ENCODE measurements around the gene ZNF689.

Gene ZNF689

GRCh38 chr16:30657866-30658730 lies 47.9 kb upstream of the ZNF689 start, which contains the start of gene FBRS (continued):
- no peak; the same call in none of the 2 replicates for TF ChIP-seq ZBTB8A (tag by site-specific recombination; IDR thresholded peaks at IDR 0.05)
- TF ChIP-seq ZNF777 (tag by site-specific recombination; IDR thresholded peaks at IDR 0.05; ENCODE audit: borderline replicate concordance): no peak
- no peak for TF ChIP-seq ZNF146 (tag by site-specific recombination; IDR thresholded peaks at IDR 0.05)
- peak; percentile 88 for TF ChIP-seq KLF10 (tag by site-specific recombination; IDR thresholded peaks at IDR 0.05)
- peak; percentile 92; the same call in 1 of the 2 replicates for TF ChIP-seq ZBTB7A (tag by site-specific recombination; IDR thresholded peaks at IDR 0.05; ENCODE audit: low read depth)
- TF ChIP-seq ZBTB1 (tag by site-specific recombination; IDR thresholded peaks at IDR 0.05): no peak
- TF ChIP-seq ZSCAN30 (tag by site-specific recombination; IDR thresholded peaks at IDR 0.05): peak; percentile 97
- no peak; the same call in 1 of the 2 replicates for TF ChIP-seq MZF1 (tag by site-specific recombination; IDR thresholded peaks at IDR 0.05; ENCODE audit: borderline replicate concordance)
- TF ChIP-seq ZNF580 (tag by site-specific recombination; IDR thresholded peaks at IDR 0.05): peak; percentile 93
- TF ChIP-seq ZNF398 (tag by site-specific recombination; IDR thresholded peaks at IDR 0.05): no peak
- no peak for TF ChIP-seq SCRT2 (tag by site-specific recombination; IDR thresholded peaks at IDR 0.05)
- no peak for TF ChIP-seq ZNF510 (tag by site-specific recombination; IDR thresholded peaks at IDR 0.05; ENCODE audit: insufficient replicate concordance)
- peak; percentile 92 for TF ChIP-seq KLF9 (tag by site-specific recombination; IDR thresholded peaks at IDR 0.05; ENCODE audit: low read depth)
- peak; percentile 92 for TF ChIP-seq TRIM28 (IDR thresholded peaks at IDR 0.05; ENCODE audit: borderline replicate concordance, low read length)
- peak; percentile 97 for TF ChIP-seq ZNF513 (tag by site-specific recombination; IDR thresholded peaks at IDR 0.05)
- peak; percentile 56 for TF ChIP-seq ZBTB21 (tag by site-specific recombination; IDR thresholded peaks at IDR 0.05)
- TF ChIP-seq YY1 (tag by site-specific recombination; IDR thresholded peaks at IDR 0.05): no peak; the same call in 1 of the 2 replicates
- TF ChIP-seq ZFHX2 (tag by site-specific recombination; conservative IDR thresholded peaks at IDR 0.05): peak; percentile 100
- peak; percentile 53 for TF ChIP-seq KLF17 (tag by site-specific recombination; IDR thresholded peaks at IDR 0.05)
- TF ChIP-seq ZFP41 (tag by site-specific recombination; IDR thresholded peaks at IDR 0.05; ENCODE audit: borderline replicate concordance): no peak
- 0 out of 2 replicates have a peak, but pooled peaks have one; percentile 25 for TF ChIP-seq ZNF24 (tag by site-specific recombination; IDR thresholded peaks at IDR 0.05)
- no peak for TF ChIP-seq ZNF114 (tag by site-specific recombination; IDR thresholded peaks at IDR 0.05)
- TF ChIP-seq OVOL3 (tag by site-specific recombination; IDR thresholded peaks at IDR 0.05): no peak; the same call in 1 of the 2 replicates
- peak; percentile 100 for TF ChIP-seq SP2 (tag by site-specific recombination; IDR thresholded peaks at IDR 0.05)
- TF ChIP-seq EGR2 (tag by site-specific recombination; IDR thresholded peaks at IDR 0.05; ENCODE audit: low read depth): peak; percentile 100
- TF ChIP-seq ZNF449 (tag by site-specific recombination; IDR thresholded peaks at IDR 0.05): peak; percentile 26; the same call in 1 of the 2 replicates
- TF ChIP-seq ZNF677 (tag by site-specific recombination; IDR thresholded peaks at IDR 0.05): peak; percentile 55; the same call in 1 of the 2 replicates
- TF ChIP-seq ZNF350 (tag by site-specific recombination; IDR thresholded peaks at IDR 0.05): no peak
- peak; percentile 97 for TF ChIP-seq ZBTB26 (tag by site-specific recombination; optimal IDR thresholded peaks at IDR 0.05)
- TF ChIP-seq ZNF121 (tag by site-specific recombination; IDR thresholded peaks at IDR 0.05): no peak
- no peak for TF ChIP-seq ZNF37A (tag by site-specific recombination; IDR thresholded peaks at IDR 0.05)
- peak; percentile 42; the same call in 1 of the 2 replicates for TF ChIP-seq WT1 (tag by site-specific recombination; IDR thresholded peaks at IDR 0.05)
- TF ChIP-seq ZNF549 (tag by site-specific recombination; IDR thresholded peaks at IDR 0.05): no peak

Measured in HEK293 (cell line).